H1 (cell line): Measurements from ENCODE around the gene CDK5RAP2. TPM values are rescaled to one million over a fixed set of nuclear protein-coding genes. Genes with fewer than 3 reads are reported as not detected.
"Not testable (repeated sequence)": the region's sequence is repeated elsewhere in the genome, so short reads cannot be mapped to it uniquely, and the experiment has no call there.

Experiments used
- CTCF ChIA-PET: fragments of 300-600 bp; sonication (Branson Sonifier 250); formaldehyde crosslinking; loops from one replicate; lab custom pipeline; 2021; ENCODE audit not compliant: partially characterized antibody; lab: Charles Lee
- POLR2A ChIA-PET: fragments of 300-600 bp; sonication (Branson Sonifier 250); formaldehyde crosslinking; loops from one replicate; lab custom pipeline; 2021; ENCODE audit warnings: inconsistent platforms; ENCODE audit not compliant: partially characterized antibody; lab: Charles Lee
- DNase-seq, 2 experiments: peaks; one replicate each; pipeline versions ENCODE4 v3.0.0 to v3.0.0-alpha.2; 2010 to 2022; ENCODE audit warnings: low spot score in 2 of 2, low read depth in 1 of 2, mixed read lengths in 1 of 2
- FAIRE-seq: peaks from 2 replicates; lab custom pipeline; 2011; peaks lifted over from hg19 to GRCh38; lab: Jason Lieb, UNC
- H2AFZ ChIP-seq: 2 replicates; pipeline ENCODE4 v1.8.1; 2012; ENCODE audit warnings: low read length, inconsistent platforms
- H2AK5ac ChIP-seq: 2 replicates; pipeline ENCODE4 v1.6.1; 2013; ENCODE audit warnings: low read depth, low read length
- H2BK120ac ChIP-seq: replicated peaks from 2 replicates; pipeline ENCODE3; 2013; ENCODE audit warnings: low read depth, low read length, inconsistent platforms
- H2BK12ac ChIP-seq: 2 replicates; pipeline ENCODE4 v1.6.1; 2013; ENCODE audit warnings: low read depth, low read length
- H2BK15ac ChIP-seq: 2 replicates; pipeline ENCODE4 v1.6.1; 2013; ENCODE audit warnings: low read length
- H2BK20ac ChIP-seq: 2 replicates; pipeline ENCODE4 v1.6.1; 2013; ENCODE audit warnings: low read length
- H2BK5ac ChIP-seq: 2 replicates; pipeline ENCODE4 v1.6.1; 2013; ENCODE audit warnings: low read depth, low read length
- H3K14ac ChIP-seq: 2 replicates; pipeline ENCODE4 v1.6.1; 2013; ENCODE audit warnings: inconsistent platforms; ENCODE audit not compliant: insufficient read length
- H3K18ac ChIP-seq: 2 replicates; pipeline ENCODE4 v1.6.1; 2013; ENCODE audit warnings: low read length; ENCODE audit errors: extremely low read depth
- H3K23ac ChIP-seq: 2 replicates; pipeline ENCODE4 v1.6.1; 2013; ENCODE audit warnings: inconsistent platforms; ENCODE audit not compliant: insufficient read length
- H3K23me2 ChIP-seq: 2 replicates; pipeline ENCODE4 v1.6.1; 2013; ENCODE audit warnings: low read depth, low read length
- H3K27ac ChIP-seq: 2 replicates; pipeline ENCODE4 v1.6.1; 2011; ENCODE audit warnings: low read depth, low read length, inconsistent platforms
- H3K27me3 ChIP-seq, 4 experiments: replicated peaks in 1 of 4; 1 replicate in 1 of 4; 2 replicates in 3 of 4; pipeline versions ENCODE4 v1.6.1 to v1.8.1; 2011 to 2013; ENCODE audit warnings: low read length in 3 of 4, mild to moderate bottlenecking in 3 of 4, inconsistent platforms in 2 of 4, mixed read lengths in 2 of 4, moderate library complexity in 1 of 4; ENCODE audit not compliant: control insufficient read depth in 3 of 4, insufficient read depth in 3 of 4; ENCODE audit errors: extremely low read depth in 1 of 4
- H3K36me3 ChIP-seq, 4 experiments: 2 replicates each; pipeline versions ENCODE4 v1.6.1 to v1.8.1; 2011 to 2013; ENCODE audit warnings: mild to moderate bottlenecking in 4 of 4, low read length in 3 of 4, moderate library complexity in 2 of 4, control low read depth in 1 of 4, inconsistent platforms in 1 of 4; ENCODE audit not compliant: insufficient read depth in 4 of 4, control insufficient read depth in 2 of 4
- H3K4ac ChIP-seq: replicated peaks from 2 replicates; pipeline ENCODE3; 2013; ENCODE audit warnings: low read length, low read depth, mixed read lengths, inconsistent platforms; ENCODE audit not compliant: insufficient read length
- H3K4me1 ChIP-seq, 4 experiments: replicated peaks in 1 of 4; 1 replicate in 1 of 4; 2 replicates in 3 of 4; pipeline versions ENCODE4 v1.6.1 to v1.8.1; 2011 to 2013; ENCODE audit warnings: low read length in 3 of 4, inconsistent platforms in 2 of 4, mixed read lengths in 1 of 4; ENCODE audit not compliant: insufficient read depth in 4 of 4, control insufficient read depth in 3 of 4
- H3K4me2 ChIP-seq, 2 experiments: 2 replicates each; pipeline versions ENCODE4 v1.6.1 to v1.8.1; 2011 to 2013; ENCODE audit warnings: low read depth in 2 of 2, low read length in 2 of 2, control low read depth in 1 of 2, inconsistent platforms in 1 of 2, mild to moderate bottlenecking in 1 of 2; ENCODE audit not compliant: insufficient read depth in 1 of 2
- H3K4me3 ChIP-seq, 4 experiments: fragments of 200-600, 300-600 bp in 1 of 4; sonication (generic), shearing (Covaris generic), sonication (Bioruptor Twin) in 1 of 4; 2 replicates each; pipeline versions ENCODE4 v1.5.1 to v1.8.1; 2011 to 2016; ENCODE audit warnings: low read length in 4 of 4, low read depth in 3 of 4, control low read depth in 2 of 4, inconsistent platforms in 2 of 4, mild to moderate bottlenecking in 2 of 4, mixed read lengths in 1 of 4, moderate library complexity in 1 of 4; ENCODE audit not compliant: insufficient read depth in 2 of 4; ENCODE audit errors: extremely low read depth in 1 of 4
- H3K56ac ChIP-seq: replicated peaks from 2 replicates; pipeline ENCODE3; 2013; ENCODE audit warnings: low read depth, mild to moderate bottlenecking, mixed read lengths, low read length, inconsistent platforms; ENCODE audit not compliant: insufficient read length
- H3K79me1 ChIP-seq: 2 replicates; pipeline ENCODE4 v1.6.1; 2013; ENCODE audit warnings: low read depth, low read length, control low read depth
- H3K79me2 ChIP-seq, 2 experiments: 2 replicates each; pipeline versions ENCODE4 v1.6.1 to v1.8.1; 2012 to 2013; ENCODE audit warnings: low read length in 2 of 2, mild to moderate bottlenecking in 2 of 2, inconsistent platforms in 1 of 2; ENCODE audit not compliant: insufficient read depth in 2 of 2, control insufficient read depth in 1 of 2
- H3K9ac ChIP-seq, 4 experiments: replicated peaks in 1 of 4; 1 replicate in 1 of 4; 2 replicates in 3 of 4; pipeline versions ENCODE4 v1.6.1 to v1.8.1; 2011 to 2013; ENCODE audit warnings: low read depth in 3 of 4, low read length in 3 of 4, control low read depth in 2 of 4, mild to moderate bottlenecking in 2 of 4, moderate library complexity in 2 of 4, inconsistent platforms in 1 of 4; ENCODE audit errors: extremely low read depth in 1 of 4
- H3K9me3 ChIP-seq, 2 experiments: 2 replicates each; pipeline versions ENCODE4 v1.6.1 to v1.8.1; 2012 to 2013; ENCODE audit warnings: mild to moderate bottlenecking in 2 of 2, moderate library complexity in 2 of 2, control low read depth in 1 of 2, inconsistent platforms in 1 of 2, low read depth in 1 of 2, low read length in 1 of 2, mixed read lengths in 1 of 2; ENCODE audit not compliant: insufficient read depth in 2 of 2
- H4K20me1 ChIP-seq, 2 experiments: replicated peaks in 1 of 2; 2 replicates each; pipeline versions ENCODE3 to v1.8.1; 2011 to 2013; ENCODE audit warnings: inconsistent platforms in 2 of 2, low read length in 2 of 2, mild to moderate bottlenecking in 1 of 2; ENCODE audit not compliant: insufficient read depth in 2 of 2, control insufficient read depth in 1 of 2
- H4K5ac ChIP-seq: 2 replicates; pipeline ENCODE4 v1.6.1; 2013; ENCODE audit warnings: low read length, low read depth, mixed read lengths, inconsistent platforms; ENCODE audit not compliant: insufficient read length
- H4K8ac ChIP-seq: 2 replicates; pipeline ENCODE4 v1.8.0; 2013; ENCODE audit warnings: mild to moderate bottlenecking, moderate library complexity, low read length, inconsistent platforms; ENCODE audit not compliant: insufficient read depth; ENCODE audit errors: extremely low read depth
- H4K91ac ChIP-seq: replicated peaks from 2 replicates; pipeline ENCODE3; 2013; ENCODE audit warnings: low read length, mixed read lengths, inconsistent platforms; ENCODE audit not compliant: insufficient read length
- WGBS, 2 experiments: shearing (Covaris generic) in 1 of 2; methylation state at CpG; one replicate each; pipeline versions ENCODE4 v1.1.6 to v1.1.7; 2013 to 2015; ENCODE audit warnings: low lambda C conversion rate in 2 of 2, mixed read lengths in 2 of 2, inconsistent platforms in 1 of 2, low coverage in 1 of 2, missing lambda C conversion rate in 1 of 2; ENCODE audit not compliant: insufficient replicate concordance in 2 of 2, insufficient coverage in 1 of 2, insufficient read length in 1 of 2; ENCODE audit errors: extremely low coverage in 1 of 2, missing lambda C conversion rate in 1 of 2; 5-methylcytosine and 5-hydroxymethylcytosine counted together
- polyA plus RNA-seq, 7 experiments: library from polyadenylated mRNA; depleted of rRNA in 3 of 7; stranded (reverse) in 5 of 7; unstranded in 2 of 7; fragments of >200 nt in 5 of 7; fragments of 200-250 nt in 2 of 7; gene quantifications; 1 replicate in 5 of 7; 2 replicates in 1 of 7; 4 replicates in 1 of 7; pipeline versions ENCODE4 v1.2.1 to v1.2.3, GENCODE V29; 2011 to 2013; ENCODE audit warnings: missing spikeins in 2 of 7, mixed read lengths in 2 of 7
- total RNA-seq: library from RNA; stranded (reverse); fragmentation: NEBNext Ultra II Directional; extraction: Animal tissue kit (Norgen Biotek cat#: 25700); gene quantifications from 2 replicates; pipeline ENCODE4 v1.2.1, GENCODE V29; 2021

Gene CDK5RAP2
- total and polyA plus RNA-seq, 2 of the 8 experiments (the other 6 are each of a cell fraction or from before 2014, with no cell fraction given): 19.8 to 49.4 TPM

DNA sequence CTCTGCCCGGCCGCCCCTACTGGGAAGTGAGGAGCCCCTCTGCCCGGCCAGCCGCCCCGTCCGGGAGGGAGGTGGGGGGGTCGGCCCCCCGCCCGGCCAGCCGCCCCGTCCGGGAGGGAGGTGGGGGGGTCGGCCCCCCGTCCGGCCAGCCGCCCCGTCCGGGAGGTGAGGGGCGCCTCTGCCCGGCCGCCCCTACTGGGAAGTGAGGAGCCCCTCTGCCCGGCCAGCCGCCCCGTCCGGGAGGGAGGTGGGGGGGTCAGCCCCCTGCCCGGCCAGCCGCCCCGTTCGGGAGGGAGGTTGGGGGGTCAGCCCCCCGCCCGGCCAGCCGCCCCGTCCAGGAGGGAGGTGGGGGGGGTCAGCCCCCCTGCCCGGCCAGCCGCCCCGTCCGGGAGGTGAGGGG lies 83.5 kb downstream of the CDK5RAP2 start:
- DNase-seq, H3K4ac ChIP-seq, H4K91ac ChIP-seq, H3K18ac ChIP-seq, H3K36me3 ChIP-seq, H3K23ac ChIP-seq, H3K4me3 ChIP-seq, H2BK5ac ChIP-seq, H2BK15ac ChIP-seq, H3K79me2 ChIP-seq, H3K9ac ChIP-seq, FAIRE-seq, H2BK20ac ChIP-seq, H3K27ac ChIP-seq, H3K79me1 ChIP-seq, H2AK5ac ChIP-seq, H3K9me3 ChIP-seq, H4K8ac ChIP-seq, H3K4me2 ChIP-seq, H3K23me2 ChIP-seq, CTCF ChIA-PET, H4K5ac ChIP-seq, H3K14ac ChIP-seq, H4K20me1 ChIP-seq, H3K4me1 ChIP-seq, H2BK12ac ChIP-seq, H3K27me3 ChIP-seq, H3K56ac ChIP-seq, H2AFZ ChIP-seq, H2BK120ac ChIP-seq, POLR2A ChIA-PET: not testable (repeated sequence)
- no CpG with 5 or more reads among the region's 37 CpGs for WGBS, 2 experiments
